Measurements from ENCODE around the gene GRIN1. TPM values are rescaled to one million over a fixed set of nuclear protein-coding genes. Genes with fewer than 3 reads are reported as not detected.

GRIN1 gene
- total RNA-seq, 1 experiment from 2014 or later, result 2.9 TPM

DNA sequence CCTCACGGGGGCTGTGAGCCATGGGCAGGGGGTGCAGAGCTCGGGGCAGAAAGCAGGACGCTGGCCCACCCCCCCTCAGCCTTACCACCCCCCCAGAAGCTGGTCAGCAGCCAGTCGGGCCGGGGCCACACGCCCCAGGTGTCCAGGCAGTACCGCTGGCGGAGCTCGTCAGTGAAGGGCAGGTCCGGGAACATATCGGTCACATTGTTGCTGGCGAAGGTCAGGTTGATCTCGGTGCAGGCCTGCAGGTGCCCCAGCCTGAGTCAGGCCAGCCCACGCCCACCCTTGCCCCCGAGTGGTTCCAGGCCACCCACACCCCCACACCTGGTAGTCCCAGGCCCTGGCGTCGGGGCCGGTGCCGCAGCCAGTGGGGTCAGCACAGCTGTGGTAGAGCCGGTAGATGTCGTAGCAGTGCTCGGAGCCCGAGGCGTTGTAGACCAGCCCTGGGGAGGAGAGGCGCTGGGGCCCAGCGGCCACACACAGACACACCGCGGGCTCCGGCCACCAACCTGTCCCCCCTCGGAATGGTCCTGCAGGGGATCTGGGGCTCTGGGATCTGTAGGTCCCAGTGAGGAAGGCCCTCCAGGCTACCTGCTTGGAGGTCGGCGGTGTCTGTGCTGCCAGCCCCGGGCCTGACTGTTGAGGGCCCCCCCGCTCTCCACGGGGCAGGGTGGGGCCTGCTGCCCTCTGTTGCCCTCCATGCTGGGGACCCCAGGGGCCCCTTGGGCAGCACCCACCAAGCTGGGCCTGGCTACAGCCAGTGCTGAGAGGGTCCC lies 27.0 kb upstream of the GRIN1 start:
- DNase-seq, result no peak
- Histone ChIP-seq H2BK20ac (ENCODE audit: low read depth, low read length, poor library complexity, severe bottlenecking) (no peak overlapping the region), H2BK120ac (ENCODE audit: low read depth, low read length, poor library complexity, severe bottlenecking) (no peak overlapping the region), H3K23ac (ENCODE audit: insufficient read length, low read depth, low read length) (no peak overlapping the region), H2BK15ac (ENCODE audit: low read depth, low read length) (no peak overlapping the region; the same call in 1 of the 2 replicates), H3T11ph (ENCODE audit: low read length) (no peak overlapping the region), H3K79me2 (ENCODE audit: insufficient read depth, low read length) (no peaks in the 10 kb centered on the region), H3K18ac (ENCODE audit: insufficient read length, low read depth, low read length) (no peak overlapping the region), H4K5ac (ENCODE audit: insufficient read length, low read depth, low read length) (no peak overlapping the region), H3K4ac (ENCODE audit: low read depth, low read length) (no peak overlapping the region), H3K14ac (ENCODE audit: insufficient read depth, low read length) (no peak overlapping the region; the same call in 1 of the 2 replicates), H3K79me1 (ENCODE audit: insufficient read depth, low read depth, low read length, poor library complexity, severe bottlenecking) (no peaks in the 10 kb centered on the region), H4K20me1 (ENCODE audit: control insufficient read depth, insufficient read depth, insufficient read length) (no peaks in the 10 kb centered on the region), H3K56ac (ENCODE audit: insufficient read length, low read depth, low read length) (no peak overlapping the region), H3K4me2 (ENCODE audit: insufficient read depth, insufficient read length, low read length) (no peak overlapping the region), H2AFZ (ENCODE audit: low read length) (no peak overlapping the region), H3K9ac (ENCODE audit: extremely low read depth, insufficient read length, low read length) (no peak overlapping the region), H2BK12ac (ENCODE audit: insufficient read length, low read depth, low read length) (no peak overlapping the region), H3K23me2 (ENCODE audit: insufficient read length, low read depth, low read length, poor library complexity, severe bottlenecking) (no peaks in the 10 kb centered on the region), H4K91ac (ENCODE audit: insufficient read length, low read depth, low read length) (no peak overlapping the region), H2AK5ac (ENCODE audit: insufficient read length, low read length) (no peak overlapping the region), H3K9me3 (ENCODE audit: control insufficient read depth, low read depth, low read length) (no peaks in the 10 kb centered on the region), H3K27ac (ENCODE audit: insufficient read length, low read depth, low read length) (no peak overlapping the region), H4K8ac (replicated peaks; ENCODE audit: insufficient read length, low read depth, low read length) (no peak overlapping the region), H3K27me3 (ENCODE audit: insufficient read depth, low read length) (peaks cover 4% of the 10 kb centered on the region; the same call in 1 of the 2 replicates), H3K4me1 (ENCODE audit: insufficient read depth, low read length) (no peaks in the 10 kb centered on the region), H2BK5ac (ENCODE audit: insufficient read length, low read length) (no peak overlapping the region)
- Mint-ChIP-seq H3K4me1 (no peaks in the 10 kb centered on the region), H3K27ac (no peak overlapping the region), H3K27me3 (ENCODE audit: low read depth) (peaks cover 30% of the 10 kb centered on the region), H3K36me3 (ENCODE audit: insufficient read depth in 1 of 3, low read depth in 3 of 3) (peaks cover 0 to 9% (median 0%) of the 10 kb centered on the region in 3 experiments; a peak in 3 of 7 replicates), H3K9me3 (no peaks in the 10 kb centered on the region), H3K4me3 (no peak overlapping the region)
- TF ChIP-seq, protein P1, sequence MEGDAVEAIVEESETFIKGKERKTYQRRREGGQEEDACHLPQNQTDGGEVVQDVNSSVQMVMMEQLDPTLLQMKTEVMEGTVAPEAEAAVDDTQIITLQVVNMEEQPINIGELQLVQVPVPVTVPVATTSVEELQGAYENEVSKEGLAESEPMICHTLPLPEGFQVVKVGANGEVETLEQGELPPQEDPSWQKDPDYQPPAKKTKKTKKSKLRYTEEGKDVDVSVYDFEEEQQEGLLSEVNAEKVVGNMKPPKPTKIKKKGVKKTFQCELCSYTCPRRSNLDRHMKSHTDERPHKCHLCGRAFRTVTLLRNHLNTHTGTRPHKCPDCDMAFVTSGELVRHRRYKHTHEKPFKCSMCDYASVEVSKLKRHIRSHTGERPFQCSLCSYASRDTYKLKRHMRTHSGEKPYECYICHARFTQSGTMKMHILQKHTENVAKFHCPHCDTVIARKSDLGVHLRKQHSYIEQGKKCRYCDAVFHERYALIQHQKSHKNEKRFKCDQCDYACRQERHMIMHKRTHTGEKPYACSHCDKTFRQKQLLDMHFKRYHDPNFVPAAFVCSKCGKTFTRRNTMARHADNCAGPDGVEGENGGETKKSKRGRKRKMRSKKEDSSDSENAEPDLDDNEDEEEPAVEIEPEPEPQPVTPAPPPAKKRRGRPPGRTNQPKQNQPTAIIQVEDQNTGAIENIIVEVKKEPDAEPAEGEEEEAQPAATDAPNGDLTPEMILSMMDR (conservative IDR thresholded peaks at IDR 0.05), result no peak
- WGBS (ENCODE audit: extremely low coverage, insufficient read length, low lambda C conversion rate), result no CpG with 5 or more reads among the region's 35 CpGs

Measured in H9 (cell line).